ENCODE data around the gene NCR2. TPM values are rescaled to one million over a fixed set of nuclear protein-coding genes. Genes with fewer than 3 reads are reported as not detected.
"Not testable (repeated sequence)": the region's sequence is repeated elsewhere in the genome, so short reads cannot be mapped to it uniquely, and the experiment has no call there.

NCR2 gene, protein sequence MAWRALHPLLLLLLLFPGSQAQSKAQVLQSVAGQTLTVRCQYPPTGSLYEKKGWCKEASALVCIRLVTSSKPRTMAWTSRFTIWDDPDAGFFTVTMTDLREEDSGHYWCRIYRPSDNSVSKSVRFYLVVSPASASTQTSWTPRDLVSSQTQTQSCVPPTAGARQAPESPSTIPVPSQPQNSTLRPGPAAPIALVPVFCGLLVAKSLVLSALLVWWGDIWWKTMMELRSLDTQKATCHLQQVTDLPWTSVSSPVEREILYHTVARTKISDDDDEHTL
- not detected in 2 replicates for total RNA-seq

DNA sequence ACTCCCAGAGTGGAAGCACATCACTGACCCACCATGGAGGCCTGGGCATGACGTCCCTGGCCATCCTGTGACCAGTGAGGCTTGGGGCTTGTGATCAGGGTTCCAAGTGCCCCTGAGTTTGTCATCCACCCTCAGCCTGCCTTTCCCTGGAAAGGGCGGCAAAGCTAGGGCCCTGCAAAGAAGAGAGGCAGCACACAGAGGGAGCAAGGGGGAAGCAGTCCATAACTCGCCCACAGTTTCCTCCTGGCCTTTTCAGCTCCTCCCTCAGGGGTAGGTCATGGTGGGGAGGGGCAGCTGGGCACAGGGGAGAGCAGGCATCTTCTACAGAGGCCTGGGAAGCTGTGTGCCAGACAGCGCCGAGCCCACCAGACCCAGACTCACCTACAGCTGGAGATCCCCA lies at the start of gene NCR2:
Gene NCR2 (plus strand): TSS at position 313 of the 400 bp plus-strand sequence. CDS start 269 bp downstream, outside the sequence.
- DNase-seq (ENCODE audit: low read depth in 2 of 2), result no peak

- DNase-seq (ENCODE audit: low read depth in 2 of 2), result peak in 1 of 2 donors; percentile 30
These were observed 48.7 kb upstream of the NCR2 start, which contains the start of gene TREM1 for GRCh38 chr6:41286544-41287346. TREM1 (minus strand) TSS chr6:41286682; CDS start chr6:41286655, 27 bp downstream.

DNA sequence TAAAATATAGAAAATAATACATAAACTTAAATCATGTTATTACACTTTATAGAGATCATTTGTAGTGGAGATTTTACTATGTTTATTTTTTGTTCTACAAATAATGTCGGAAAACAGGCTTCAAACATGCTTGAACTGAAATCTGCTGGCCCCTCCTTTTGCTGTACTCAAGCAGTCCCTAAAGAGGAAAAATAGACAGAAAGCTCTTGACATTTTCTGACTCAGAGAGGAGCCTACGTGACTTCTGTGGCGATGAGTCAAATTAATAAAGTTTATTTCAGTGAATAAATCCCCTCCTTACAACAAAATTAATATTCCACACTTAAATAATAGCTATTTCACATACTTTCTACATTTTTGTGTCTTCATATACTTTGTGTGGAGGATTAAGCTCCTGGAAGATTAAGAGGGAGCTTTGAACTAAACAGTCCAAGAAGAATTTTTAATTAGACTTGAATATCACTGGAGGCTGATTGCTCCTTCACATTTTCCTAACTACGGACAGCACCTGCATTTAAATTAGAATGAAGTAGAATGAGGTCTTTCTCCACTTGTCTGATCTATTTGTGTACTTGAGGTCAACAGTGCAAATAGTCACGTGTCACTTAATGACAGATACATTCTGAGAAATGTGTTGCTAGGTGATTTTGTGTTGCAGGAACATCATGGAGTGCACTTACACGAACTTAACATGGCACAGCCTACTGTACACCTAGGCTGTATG lies 47.2 kb upstream of the NCR2 start:
- DNase-seq (ENCODE audit: low read depth in 2 of 2), result no peak

DNA sequence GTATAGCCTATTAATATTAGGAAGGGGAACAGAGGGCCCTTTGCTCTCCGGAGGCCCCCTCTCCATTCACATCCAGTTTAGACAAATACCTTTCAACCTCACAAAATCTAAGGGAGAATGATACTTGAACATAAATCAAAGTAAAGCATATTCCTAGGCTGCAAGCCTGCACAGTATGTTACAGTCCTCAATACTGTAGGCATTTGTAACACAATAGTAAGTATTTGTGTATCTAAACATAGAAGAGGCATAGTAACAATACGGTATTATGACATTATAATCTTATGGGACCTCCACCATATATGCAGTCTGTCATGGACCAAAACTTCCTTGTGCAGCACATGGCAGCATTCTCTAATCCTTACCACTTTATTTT lies 46.7 kb upstream of the NCR2 start:
- DNase-seq (ENCODE audit: low read depth in 2 of 2), result no peak

GRCh38 chr6:41289815-41290214 lies 45.6 kb upstream of the NCR2 start:
- no peak for DNase-seq (ENCODE audit: low read depth in 2 of 2)

DNA sequence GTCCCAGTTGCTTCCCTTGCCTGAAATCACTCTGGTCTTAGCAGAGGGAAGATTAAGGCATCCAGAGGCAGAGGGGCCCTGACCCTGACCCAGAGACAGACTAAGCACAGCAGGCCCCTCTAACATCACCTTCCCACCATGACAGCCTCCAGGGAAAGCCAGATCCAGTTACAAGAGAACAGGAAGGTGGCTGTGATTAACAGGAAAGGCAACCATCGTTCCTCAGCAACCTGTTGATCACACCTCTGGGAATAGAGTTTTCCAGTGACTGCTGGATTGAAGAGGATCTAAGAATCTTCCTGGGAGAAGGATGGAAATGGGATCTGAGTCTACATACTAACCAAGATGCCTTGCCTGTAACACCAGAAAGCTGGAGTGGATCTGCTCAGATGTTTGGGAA lies 43.7 kb upstream of the NCR2 start:
- no peak for DNase-seq (ENCODE audit: low read depth in 2 of 2)

GRCh38 chr6:41294214-41294872 lies 41.1 kb upstream of the NCR2 start:
- DNase-seq (ENCODE audit: low read depth in 2 of 2), result no peak

DNA sequence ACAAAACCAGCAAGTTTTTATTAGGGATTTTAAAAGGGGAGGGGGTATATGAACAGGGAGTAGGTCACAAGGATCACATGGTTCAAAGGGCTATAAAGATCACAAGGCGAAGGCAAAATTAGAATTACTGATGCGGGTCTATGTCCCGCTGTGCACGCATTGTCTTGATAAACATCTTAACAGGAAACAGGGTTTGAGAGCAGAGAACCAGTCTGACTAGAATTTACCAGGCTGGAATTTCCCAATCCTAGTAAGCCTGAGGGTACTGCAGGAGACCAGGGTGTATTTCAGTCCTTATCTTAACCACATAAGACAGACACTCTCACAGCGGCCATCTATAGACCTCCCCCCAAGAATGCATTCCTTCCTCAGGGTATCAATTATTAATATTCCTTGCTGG lies 38.2 kb upstream of the NCR2 start:
- DNase-seq (ENCODE audit: low read depth in 2 of 2), result not testable (repeated sequence)

GRCh38 chr6:41298785-41299502 lies 36.5 kb upstream of the NCR2 start:
- no peak for DNase-seq (ENCODE audit: low read depth in 2 of 2)

- no peak for DNase-seq (ENCODE audit: low read depth in 2 of 2)
These were observed 32.8 kb upstream of the NCR2 start for GRCh38 chr6:41302638-41303037.

- peak; percentile 62 to 78 for DNase-seq (ENCODE audit: low read depth in 2 of 2)
These were observed 29.1 kb upstream of the NCR2 start for GRCh38 chr6:41306187-41306854.

DNA sequence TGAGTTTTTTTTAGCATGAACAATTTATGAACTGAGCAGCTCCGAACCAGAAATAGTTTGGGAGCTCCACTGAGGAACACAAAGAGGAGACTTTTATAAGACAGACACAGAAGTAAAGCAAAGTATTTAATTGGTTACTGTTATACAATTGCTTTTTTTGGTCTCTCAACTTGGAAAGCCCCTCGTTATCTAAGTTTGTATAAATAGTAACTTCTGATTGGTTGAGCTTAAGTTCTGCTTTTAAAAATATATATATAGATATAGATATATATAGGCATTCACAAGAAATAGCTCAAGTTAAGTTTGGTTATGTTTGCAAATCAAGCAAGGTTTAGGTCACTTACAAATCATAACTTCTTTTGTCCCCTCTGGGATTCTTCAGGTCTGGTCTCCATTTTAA lies 20.2 kb upstream of the NCR2 start:
- DNase-seq (ENCODE audit: low read depth in 2 of 2), result no peak

DNA sequence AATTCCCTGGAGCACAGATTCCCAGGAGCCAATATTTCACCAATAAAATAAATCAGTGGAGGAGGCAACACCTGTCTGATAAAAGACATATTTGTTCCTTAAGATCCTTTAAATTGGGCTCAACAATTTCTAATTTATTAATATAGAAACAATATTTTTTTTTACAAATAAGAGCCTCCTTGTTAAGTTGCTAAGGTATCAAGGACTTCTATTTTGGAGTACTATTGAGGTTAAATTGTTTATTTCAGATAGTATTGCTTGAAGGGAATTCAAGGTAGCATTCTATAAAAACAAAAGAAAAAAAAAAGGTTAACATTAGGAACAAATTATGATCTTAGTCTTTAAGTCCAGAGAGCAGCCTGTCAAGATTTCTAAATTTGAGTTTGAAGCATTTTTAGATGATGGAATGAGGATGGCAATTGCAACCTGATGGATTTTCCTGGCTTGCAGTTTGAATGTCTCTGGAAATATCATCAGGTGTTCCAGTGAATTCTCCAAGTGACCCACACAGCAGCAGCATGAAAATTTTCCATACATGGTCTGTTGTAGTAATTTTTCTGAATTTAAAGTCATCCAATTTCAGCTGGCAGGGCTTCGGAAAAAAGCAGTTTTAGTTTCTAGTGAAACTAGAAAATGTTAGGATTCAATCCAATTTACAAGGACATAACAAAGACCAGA lies 19.3 kb upstream of the NCR2 start:
- no peak for DNase-seq (ENCODE audit: low read depth in 2 of 2)

- DNase-seq (ENCODE audit: low read depth in 2 of 2), result no peak
These were observed 17.2 kb upstream of the NCR2 start for GRCh38 chr6:41318261-41318653.

DNA sequence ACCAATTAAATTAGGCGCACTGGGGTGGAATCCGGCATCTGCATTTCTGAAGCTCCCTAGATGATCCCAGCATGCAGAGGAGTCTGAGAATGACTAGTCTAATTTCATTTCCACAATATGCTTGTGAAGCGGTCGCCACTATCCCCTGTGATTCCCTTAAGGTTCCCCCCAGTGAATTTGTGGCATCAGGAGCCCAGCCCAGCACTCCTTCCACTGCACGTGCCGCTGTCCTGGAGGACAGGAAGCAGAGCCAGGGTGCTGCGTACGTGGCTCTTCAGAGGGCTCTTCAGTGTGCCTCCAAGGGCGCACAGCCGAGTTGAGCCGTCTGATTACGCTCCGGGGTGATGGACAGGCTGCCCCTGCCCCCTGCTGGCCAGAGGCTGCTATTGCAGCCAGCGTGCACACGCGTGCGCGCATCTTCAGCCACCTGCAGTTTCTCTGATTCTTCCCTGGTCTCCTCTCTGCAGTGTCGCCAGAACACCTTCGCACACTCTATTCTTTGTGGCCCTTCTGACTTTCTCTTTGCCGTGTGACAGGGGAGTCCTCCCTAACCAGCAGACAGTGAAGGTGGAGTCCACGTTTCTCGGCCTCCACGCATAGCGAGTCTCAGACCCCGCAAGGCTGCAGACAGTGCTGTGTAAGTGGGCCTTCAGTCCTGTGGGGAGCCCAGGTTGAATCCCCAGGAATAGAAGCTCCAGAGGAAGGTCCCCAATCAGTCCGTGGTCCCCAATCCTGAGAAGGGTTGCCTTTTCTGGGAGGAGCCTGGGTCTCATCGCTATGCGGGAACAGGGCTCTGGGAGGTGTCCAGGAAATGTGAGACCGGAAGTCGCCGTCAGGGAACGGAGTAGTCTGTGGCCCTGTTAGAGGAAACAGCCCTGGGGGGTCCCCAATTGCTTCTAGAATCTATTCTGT lies 16.5 kb upstream of the NCR2 start:
- peak; percentile 82 to 85 for DNase-seq (ENCODE audit: low read depth in 2 of 2)

DNA sequence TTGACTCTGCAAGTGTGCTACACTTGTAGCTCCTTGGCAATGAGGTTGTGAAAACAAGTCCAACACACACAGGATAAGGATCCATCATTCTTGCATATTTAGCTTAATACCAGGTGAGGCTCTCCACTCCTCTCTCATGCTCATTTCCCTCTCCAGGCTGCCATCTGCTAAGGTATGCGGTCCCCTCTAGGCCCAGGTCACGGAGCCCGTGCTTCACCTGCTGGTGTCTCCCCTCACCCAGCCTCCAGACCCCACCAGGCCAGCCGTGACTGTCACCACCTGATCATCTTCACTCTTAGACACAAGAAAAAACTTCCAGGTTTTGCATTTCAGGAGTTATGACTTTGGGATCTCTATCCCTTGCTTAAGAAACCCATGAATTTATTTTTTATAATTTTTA lies 14.2 kb upstream of the NCR2 start:
- no peak for DNase-seq (ENCODE audit: low read depth in 2 of 2)

- DNase-seq (ENCODE audit: low read depth in 2 of 2), result no peak
These were observed 9.9 kb upstream of the NCR2 start for GRCh38 chr6:41325446-41326066.

GRCh38 chr6:41326092-41326491 lies 9.3 kb upstream of the NCR2 start:
- DNase-seq (ENCODE audit: low read depth in 2 of 2), result no peak

All from lung microvascular endothelial cell (primary cell).